ENCODE results near the gene GCLC.
"Not testable (repeated sequence)": the region's sequence is repeated elsewhere in the genome, so short reads cannot be mapped to it uniquely, and the experiment has no call there.

Gene GCLC

DNA sequence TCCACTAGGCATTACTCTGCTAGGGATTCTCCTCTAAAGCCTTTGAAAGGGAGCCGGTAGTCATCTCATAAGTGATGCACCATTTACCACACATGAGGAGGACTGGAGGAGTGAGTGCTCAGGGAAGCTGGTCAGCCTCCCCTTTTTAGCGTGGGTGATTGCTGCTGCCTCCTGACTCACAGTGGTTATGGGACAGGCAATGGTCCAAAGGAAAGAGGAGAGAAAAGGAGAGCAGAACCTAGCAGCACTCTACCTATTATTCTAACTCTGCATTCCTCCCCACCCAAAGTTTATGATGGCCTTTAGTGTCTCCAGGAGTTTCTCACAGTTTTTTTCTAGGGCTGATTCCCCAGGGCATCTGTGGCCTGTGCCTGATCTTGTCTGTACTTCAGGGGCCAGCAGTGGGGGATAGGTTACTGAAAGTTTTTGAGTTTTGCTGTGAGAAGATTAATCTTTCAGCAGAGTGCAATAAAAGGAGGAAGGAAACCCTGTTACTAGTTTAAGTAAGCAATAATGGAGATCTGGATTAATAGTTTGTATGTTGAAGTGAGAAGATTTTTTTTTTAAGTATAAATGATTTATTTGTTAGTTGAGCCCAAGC is 36.4 kb upstream of the GCLC start:
- no peaks in the 10 kb centered on the region for H3K4me1 ChIP-seq (ENCODE audit: control insufficient read depth, insufficient read depth, low read length)
- no peak overlapping the region for H3K4me2 ChIP-seq (ENCODE audit: low read length)
- no peaks in the 10 kb centered on the region for H3K27me3 ChIP-seq (ENCODE audit: control insufficient read depth, insufficient read depth, low read length)
- H3K9ac ChIP-seq (ENCODE audit: low read depth, low read length) = no peak overlapping the region
- no peak overlapping the region for H3K4me3 ChIP-seq (ENCODE audit: low read length)
- no peaks in the 10 kb centered on the region for H3K36me3 ChIP-seq (ENCODE audit: insufficient read depth, low read length)
- H3K9me3 ChIP-seq (replicated peaks; ENCODE audit: low read length) = no peaks in the 10 kb centered on the region

DNA sequence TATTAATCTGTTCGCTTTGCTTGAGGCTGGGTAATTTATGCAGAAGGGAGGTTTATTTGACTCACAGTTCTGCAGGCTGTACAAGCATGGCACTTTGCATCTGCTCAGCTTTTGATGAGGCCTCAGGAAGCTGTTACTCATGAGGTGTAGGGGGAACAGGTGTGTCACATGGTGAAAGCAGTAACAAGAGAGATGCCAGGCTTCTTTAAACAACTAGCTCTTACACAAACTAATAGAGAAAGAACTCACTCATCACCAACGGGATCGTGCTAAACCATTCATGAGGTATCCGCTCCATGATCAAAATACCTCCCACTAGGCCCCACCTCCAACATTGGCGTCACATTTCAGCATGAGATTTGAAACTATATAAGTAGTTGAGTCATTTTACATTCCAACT is 34.4 kb upstream of the GCLC start:
- Histone ChIP-seq H3K4me2 (ENCODE audit: low read length) (no peak overlapping the region), H3K27me3 (ENCODE audit: control insufficient read depth, insufficient read depth, low read length) (no peaks in the 10 kb centered on the region), H3K4me1 (ENCODE audit: control insufficient read depth, insufficient read depth, low read length) (no peaks in the 10 kb centered on the region), H3K9ac (ENCODE audit: low read depth, low read length) (no peak overlapping the region), H3K9me3 (replicated peaks; ENCODE audit: low read length) (no peaks in the 10 kb centered on the region), H3K4me3 (ENCODE audit: low read length) (no peak overlapping the region), H3K36me3 (ENCODE audit: insufficient read depth, low read length) (no peaks in the 10 kb centered on the region)

DNA sequence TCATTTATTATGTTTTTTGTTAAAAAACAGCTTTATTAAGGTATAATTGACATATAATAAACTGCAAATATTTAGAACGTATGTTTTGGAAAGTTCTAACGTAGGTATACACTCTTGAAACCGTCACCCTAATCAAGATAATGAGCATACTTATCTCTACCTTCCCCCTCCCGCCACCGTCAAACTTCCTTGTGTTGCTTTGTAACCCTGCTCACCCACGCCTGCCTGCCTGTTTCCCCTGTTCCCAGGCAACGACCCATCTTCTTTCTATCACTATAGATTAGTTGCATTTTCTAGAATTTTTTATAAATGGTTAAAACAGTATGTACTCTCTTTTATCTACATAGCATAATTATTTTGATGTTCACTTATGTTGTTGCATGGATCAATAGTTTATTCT is 33.5 kb upstream of the GCLC start:
- Histone ChIP-seq H3K9ac (ENCODE audit: low read depth, low read length) (no peak overlapping the region), H3K4me3 (ENCODE audit: low read length) (no peak overlapping the region), H3K27me3 (ENCODE audit: control insufficient read depth, insufficient read depth, low read length) (no peaks in the 10 kb centered on the region), H3K9me3 (replicated peaks; ENCODE audit: low read length) (no peaks in the 10 kb centered on the region), H3K36me3 (ENCODE audit: insufficient read depth, low read length) (no peaks in the 10 kb centered on the region), H3K4me2 (ENCODE audit: low read length) (no peak overlapping the region), H3K4me1 (ENCODE audit: control insufficient read depth, insufficient read depth, low read length) (no peaks in the 10 kb centered on the region)

DNA sequence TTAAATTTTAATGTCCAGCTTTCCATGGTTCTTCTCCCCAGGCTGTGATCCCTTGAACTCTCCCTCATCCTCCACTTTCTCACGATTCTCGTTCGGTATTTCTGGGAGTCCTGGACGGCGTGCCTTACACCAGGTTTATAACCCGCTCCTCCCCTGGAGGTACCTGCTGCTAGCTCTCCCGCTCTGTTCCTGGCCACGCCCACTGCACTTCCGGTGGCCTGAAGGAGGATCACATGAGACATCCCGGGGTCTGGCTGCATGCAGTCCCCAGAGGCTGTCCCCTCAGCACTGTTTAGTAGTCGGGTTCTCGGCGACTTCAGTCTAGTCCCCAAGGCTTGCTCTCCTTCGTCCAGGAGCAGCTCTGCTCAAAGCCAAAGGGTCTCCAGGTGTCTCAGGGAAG is 28.4 kb upstream of the GCLC start:
- H3K9ac ChIP-seq (ENCODE audit: low read depth, low read length) = no peak overlapping the region
- H3K4me2 ChIP-seq (ENCODE audit: low read length) = no peak overlapping the region
- no peaks in the 10 kb centered on the region for H3K36me3 ChIP-seq (ENCODE audit: insufficient read depth, low read length)
- no peaks in the 10 kb centered on the region for H3K4me1 ChIP-seq (ENCODE audit: control insufficient read depth, insufficient read depth, low read length)
- no peaks in the 10 kb centered on the region for H3K27me3 ChIP-seq (ENCODE audit: control insufficient read depth, insufficient read depth, low read length)
- no peak overlapping the region for H3K4me3 ChIP-seq (ENCODE audit: low read length)
- no peaks in the 10 kb centered on the region for H3K9me3 ChIP-seq (replicated peaks; ENCODE audit: low read length)

DNA sequence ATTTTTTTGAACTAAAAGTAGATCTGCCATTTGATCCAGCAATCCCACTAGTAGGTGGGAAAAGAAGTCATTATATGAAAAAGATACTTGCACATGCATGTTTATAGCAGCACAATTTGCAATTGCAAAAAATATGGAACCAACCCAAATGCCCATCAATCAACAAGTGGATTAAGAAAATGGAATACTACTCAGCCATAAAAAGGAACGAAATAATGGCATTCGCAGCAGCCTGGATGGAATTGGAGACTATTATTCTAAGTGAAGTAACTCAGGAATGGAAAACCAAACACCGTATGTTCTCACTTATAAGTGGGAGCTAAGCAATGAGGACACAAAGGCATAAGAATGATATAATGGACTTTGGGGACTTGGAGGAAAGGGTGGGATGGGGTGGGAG is 27.5 kb upstream of the GCLC start:
- not testable (repeated sequence) for H3K4me1 ChIP-seq (ENCODE audit: control insufficient read depth, insufficient read depth, low read length); H3K9ac ChIP-seq (ENCODE audit: low read depth, low read length); H3K36me3 ChIP-seq (ENCODE audit: insufficient read depth, low read length); H3K4me3 ChIP-seq (ENCODE audit: low read length); H3K9me3 ChIP-seq (replicated peaks; ENCODE audit: low read length); H3K4me2 ChIP-seq (ENCODE audit: low read length); H3K27me3 ChIP-seq (ENCODE audit: control insufficient read depth, insufficient read depth, low read length)

DNA sequence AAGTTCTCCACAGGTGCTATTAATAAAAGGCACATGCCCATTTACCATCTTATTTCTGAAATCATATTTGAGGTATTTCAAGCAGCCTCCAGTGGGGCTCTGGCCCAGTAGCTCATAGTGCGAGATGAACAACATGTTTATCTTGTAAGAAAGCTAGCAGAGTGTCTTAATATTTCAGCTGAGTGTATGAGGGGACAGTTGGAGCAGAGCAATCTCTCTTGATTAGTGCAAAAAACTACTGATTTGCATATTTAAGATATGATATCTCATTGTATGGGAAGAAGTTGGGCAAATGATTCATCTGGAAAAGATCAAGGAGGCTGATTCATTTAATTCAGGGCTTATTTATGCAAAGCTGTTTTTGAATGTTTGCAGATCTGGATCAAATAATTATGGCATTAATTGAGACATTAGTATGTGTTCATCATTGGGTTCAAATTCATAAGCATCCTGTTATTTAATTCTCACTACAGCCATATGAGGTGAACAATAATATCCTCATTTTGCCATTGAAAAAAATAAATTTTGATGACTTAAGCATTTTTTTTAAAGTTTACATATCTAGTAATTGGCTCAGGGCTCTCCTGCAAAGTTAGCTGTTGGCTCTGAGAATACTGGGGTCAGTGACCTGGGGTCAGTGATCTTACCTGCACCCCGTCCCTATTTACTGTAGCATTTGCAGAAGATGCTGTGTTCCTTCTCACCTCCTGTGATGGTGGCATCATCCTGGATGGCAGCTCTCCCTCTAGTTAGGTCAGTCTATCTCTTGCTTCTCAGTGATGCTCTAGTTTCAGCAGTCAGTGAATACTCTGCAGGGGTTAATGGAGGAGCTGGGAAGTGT is 24.1 kb upstream of the GCLC start:
- no peaks in the 10 kb centered on the region for H3K36me3 ChIP-seq (ENCODE audit: insufficient read depth, low read length)
- peaks cover 4% of the 10 kb centered on the region for H3K27me3 ChIP-seq (ENCODE audit: control insufficient read depth, insufficient read depth, low read length)
- H3K4me3 ChIP-seq (ENCODE audit: low read length) = no peak overlapping the region
- H3K4me2 ChIP-seq (ENCODE audit: low read length) = no peak overlapping the region
- no peaks in the 10 kb centered on the region for H3K4me1 ChIP-seq (ENCODE audit: control insufficient read depth, insufficient read depth, low read length)
- no peaks in the 10 kb centered on the region for H3K9me3 ChIP-seq (replicated peaks; ENCODE audit: low read length)
- no peak overlapping the region for H3K9ac ChIP-seq (ENCODE audit: low read depth, low read length)

DNA sequence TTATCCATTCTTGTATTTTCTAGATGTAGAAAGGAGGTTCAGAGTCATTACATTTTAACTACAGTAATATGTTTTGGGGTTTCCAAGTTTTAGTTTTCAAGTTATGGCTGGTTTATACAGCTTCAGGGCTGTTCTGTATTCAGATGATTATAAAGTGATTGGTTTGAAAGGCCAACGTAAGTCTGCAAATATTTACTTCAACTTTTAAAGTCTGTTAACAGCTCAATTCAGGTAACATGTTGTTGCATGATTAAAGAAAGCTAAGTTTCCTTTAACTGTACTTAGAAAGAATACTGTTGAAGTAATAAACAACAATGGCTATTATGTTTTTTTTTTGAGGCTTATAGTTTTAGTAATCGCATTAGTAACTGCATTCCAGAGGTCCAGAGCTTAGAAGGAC is 22.8 kb upstream of the GCLC start:
- Histone ChIP-seq H3K36me3 (ENCODE audit: insufficient read depth, low read length) (no peaks in the 10 kb centered on the region), H3K9ac (ENCODE audit: low read depth, low read length) (no peak overlapping the region), H3K9me3 (replicated peaks; ENCODE audit: low read length) (no peaks in the 10 kb centered on the region), H3K4me3 (ENCODE audit: low read length) (no peak overlapping the region), H3K27me3 (ENCODE audit: control insufficient read depth, insufficient read depth, low read length) (peaks cover 13% of the 10 kb centered on the region), H3K4me1 (ENCODE audit: control insufficient read depth, insufficient read depth, low read length) (no peaks in the 10 kb centered on the region), H3K4me2 (ENCODE audit: low read length) (no peak overlapping the region)

DNA sequence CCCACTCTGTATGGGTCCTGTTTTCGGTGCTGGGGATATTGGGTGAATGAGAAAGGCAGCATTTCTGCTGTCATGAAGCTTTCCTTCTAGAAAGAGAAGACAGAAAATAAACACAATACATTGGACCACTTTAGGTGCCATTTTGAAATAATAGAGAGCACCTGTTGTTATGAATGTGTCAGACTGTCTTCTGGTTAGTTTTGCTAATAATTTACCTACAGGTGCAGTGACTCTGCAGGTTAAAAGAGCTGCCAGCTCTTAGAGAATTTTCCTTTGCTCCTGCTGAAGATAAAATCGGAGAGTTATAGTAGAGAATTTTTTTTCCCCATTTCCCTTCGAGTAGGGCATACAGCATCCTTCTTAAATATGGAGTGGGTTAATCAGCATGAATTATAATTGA is 21.9 kb upstream of the GCLC start:
- Histone ChIP-seq H3K4me3 (ENCODE audit: low read length) (no peak overlapping the region), H3K27me3 (ENCODE audit: control insufficient read depth, insufficient read depth, low read length) (peaks cover 13% of the 10 kb centered on the region), H3K9me3 (replicated peaks; ENCODE audit: low read length) (no peaks in the 10 kb centered on the region), H3K9ac (ENCODE audit: low read depth, low read length) (no peak overlapping the region), H3K4me2 (ENCODE audit: low read length) (no peak overlapping the region), H3K4me1 (ENCODE audit: control insufficient read depth, insufficient read depth, low read length) (no peaks in the 10 kb centered on the region), H3K36me3 (ENCODE audit: insufficient read depth, low read length) (no peaks in the 10 kb centered on the region)

DNA sequence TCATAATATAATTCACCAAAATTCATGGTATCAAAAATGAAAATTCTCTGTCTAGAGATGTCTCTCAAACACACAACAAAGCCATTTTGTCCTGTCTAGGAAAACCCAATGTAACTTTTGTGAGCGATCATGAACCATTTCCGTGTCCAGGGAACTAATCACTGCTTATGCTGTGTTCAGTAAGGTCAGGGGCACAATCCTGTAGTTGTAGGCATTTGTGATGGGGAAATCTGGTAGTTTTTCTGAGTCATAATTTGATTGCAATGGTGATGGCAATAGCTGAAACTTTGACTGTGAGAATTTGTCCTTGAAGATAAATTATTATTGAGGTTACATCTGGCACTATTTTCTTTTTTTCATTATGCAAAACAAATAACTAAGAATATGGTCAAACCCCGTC is 21.0 kb upstream of the GCLC start:
- Histone ChIP-seq H3K4me3 (ENCODE audit: low read length) (no peak overlapping the region), H3K4me1 (ENCODE audit: control insufficient read depth, insufficient read depth, low read length) (no peaks in the 10 kb centered on the region), H3K9ac (ENCODE audit: low read depth, low read length) (no peak overlapping the region), H3K36me3 (ENCODE audit: insufficient read depth, low read length) (no peaks in the 10 kb centered on the region), H3K4me2 (ENCODE audit: low read length) (no peak overlapping the region), H3K27me3 (ENCODE audit: control insufficient read depth, insufficient read depth, low read length) (peaks cover 13% of the 10 kb centered on the region), H3K9me3 (replicated peaks; ENCODE audit: low read length) (no peaks in the 10 kb centered on the region)

DNA sequence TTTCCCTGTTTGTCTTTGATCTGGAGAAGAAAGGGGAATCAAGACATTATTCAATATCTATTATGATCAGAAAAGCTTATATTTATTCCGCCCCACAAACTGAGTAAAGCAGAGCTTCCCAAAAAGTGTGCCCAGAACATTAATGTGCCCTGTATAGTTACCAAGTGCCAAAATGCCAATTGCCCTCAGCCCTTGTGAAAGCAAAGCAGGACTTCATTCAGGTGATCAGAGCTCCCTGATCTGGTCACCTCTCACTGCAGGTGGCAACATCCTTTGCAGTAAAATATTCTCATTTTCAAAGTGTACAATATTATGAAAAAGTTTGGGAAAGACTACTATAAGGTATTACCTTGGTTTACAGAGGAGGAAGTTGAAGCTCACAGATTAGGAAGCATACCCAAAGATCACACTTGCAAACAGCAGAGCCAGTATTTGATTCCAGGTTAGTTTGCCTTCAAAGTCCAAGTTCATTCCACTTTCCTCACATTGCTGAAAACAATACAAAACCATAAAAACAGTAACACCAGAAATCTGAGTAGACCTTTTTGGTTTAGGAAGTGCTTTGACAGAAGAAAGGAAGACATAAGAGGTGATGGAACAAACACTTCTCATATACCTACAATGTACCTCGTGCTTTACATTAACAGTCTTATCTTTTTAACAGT is 19.6 kb upstream of the GCLC start:
- Histone ChIP-seq H3K36me3 (ENCODE audit: insufficient read depth, low read length) (no peaks in the 10 kb centered on the region), H3K4me2 (ENCODE audit: low read length) (no peak overlapping the region), H3K9ac (ENCODE audit: low read depth, low read length) (no peak overlapping the region)

DNA sequence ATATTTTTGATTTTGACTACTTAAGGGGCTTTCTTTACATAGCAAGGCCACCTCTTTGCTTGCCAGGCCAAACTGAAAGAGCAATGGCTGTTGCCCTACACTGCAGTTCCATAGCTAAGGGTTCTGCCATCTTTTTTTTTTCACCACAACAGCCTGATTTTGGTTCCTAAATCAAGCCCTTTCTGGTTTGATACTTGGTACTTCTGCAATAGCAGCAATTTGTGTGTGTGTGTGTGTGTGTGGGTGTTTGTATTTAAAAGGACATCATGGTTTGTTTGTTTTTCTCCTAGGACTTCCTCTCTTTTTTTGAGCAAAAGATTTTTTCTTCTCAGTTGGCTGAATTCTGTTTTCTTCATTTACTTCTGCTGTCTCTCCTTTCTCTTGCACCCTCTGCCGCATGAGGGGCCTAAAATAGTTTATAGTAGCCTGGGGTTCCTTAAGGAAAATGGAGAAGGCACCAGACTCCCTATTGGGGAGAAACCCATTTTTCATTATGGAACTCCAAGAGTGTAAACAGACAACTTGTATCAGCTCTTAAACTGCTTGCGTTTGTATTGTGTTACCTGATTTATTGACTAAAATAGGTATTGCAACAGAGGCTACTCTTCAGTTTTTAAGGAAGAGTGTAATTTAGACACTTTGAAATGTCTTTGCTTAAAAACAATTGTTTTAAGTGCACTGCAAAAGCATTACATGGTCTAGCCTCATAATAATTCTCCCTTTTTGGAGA is 12.2 kb upstream of the GCLC start:
- H3K9me3 ChIP-seq (replicated peaks; ENCODE audit: low read length) = no peaks in the 10 kb centered on the region
- no peak overlapping the region for H3K4me2 ChIP-seq (ENCODE audit: low read length)
- no peak overlapping the region for H3K9ac ChIP-seq (ENCODE audit: low read depth, low read length)
- peaks cover 2% of the 10 kb centered on the region for H3K27me3 ChIP-seq (ENCODE audit: control insufficient read depth, insufficient read depth, low read length)
- H3K4me3 ChIP-seq (ENCODE audit: low read length) = no peak overlapping the region
- no peaks in the 10 kb centered on the region for H3K36me3 ChIP-seq (ENCODE audit: insufficient read depth, low read length)
- H3K4me1 ChIP-seq (ENCODE audit: control insufficient read depth, insufficient read depth, low read length) = no peaks in the 10 kb centered on the region

More for the DNA sequence above, 19.6 kb upstream of the GCLC start:
- H3K4me3 ChIP-seq (ENCODE audit: low read length) = no peak overlapping the region
- no peaks in the 10 kb centered on the region for H3K4me1 ChIP-seq (ENCODE audit: control insufficient read depth, insufficient read depth, low read length)
- peaks cover 13% of the 10 kb centered on the region for H3K27me3 ChIP-seq (ENCODE audit: control insufficient read depth, insufficient read depth, low read length)
- H3K9me3 ChIP-seq (replicated peaks; ENCODE audit: low read length) = no peaks in the 10 kb centered on the region

Measured in skeletal muscle satellite cell (primary cell).